Ramos (cell line): ENCODE measurements around the gene DDR2.
"Not testable (repeated sequence)": the region's sequence is repeated elsewhere in the genome, so short reads cannot be mapped to it uniquely, and the experiment has no call there.

ENCODE experiments used
- in situ Hi-C: fragments of 300-500 bp; cut with MboI; formaldehyde crosslinking; loops from one replicate; pipeline ENCODE4 v1.14.3; 2022; ENCODE audit warnings: low sequenced_read_pairs; ENCODE audit not compliant: unreplicated experiment

DDR2 gene

GRCh38 chr1:162632217-162632666, at the start of gene DDR2:
Gene DDR2 (plus strand): TSS chr1:162632464. CDS start chr1:162719064, 86,600 bp downstream.
- in situ Hi-C loops, result no loop called here

- in situ Hi-C loops, result not testable (repeated sequence)
Measured at GRCh38 chr1:162582901-162583300, 49.4 kb upstream of the DDR2 start.

- in situ Hi-C loops, result not testable (repeated sequence)
Measured at GRCh38 chr1:162585101-162585500, 47.2 kb upstream of the DDR2 start.

GRCh38 chr1:162587347-162587746, 44.9 kb upstream of the DDR2 start:
- in situ Hi-C loops, result no loop called here

- in situ Hi-C loops, result no loop called here
Measured at GRCh38 chr1:162587761-162588260, 44.5 kb upstream of the DDR2 start.

- in situ Hi-C loops, result no loop called here
Measured at GRCh38 chr1:162590101-162590500, 42.2 kb upstream of the DDR2 start.

GRCh38 chr1:162590686-162591085, 41.6 kb upstream of the DDR2 start:
- in situ Hi-C loops, result no loop called here

- in situ Hi-C loops, result no loop called here
Measured at GRCh38 chr1:162596514-162597170, 35.6 kb upstream of the DDR2 start.

- in situ Hi-C loops, result no loop called here
Measured at GRCh38 chr1:162599451-162599850, 32.8 kb upstream of the DDR2 start.

GRCh38 chr1:162603117-162603516, 29.1 kb upstream of the DDR2 start:
- in situ Hi-C loops, result not testable (repeated sequence)

- in situ Hi-C loops, result no loop called here
Measured at GRCh38 chr1:162605225-162605927, 26.9 kb upstream of the DDR2 start.

GRCh38 chr1:162609306-162609705, 23.0 kb upstream of the DDR2 start:
- in situ Hi-C loops, result no loop called here

GRCh38 chr1:162612606-162613400, 19.5 kb upstream of the DDR2 start:
- in situ Hi-C loops, result no loop called here

- in situ Hi-C loops, result no loop called here
Measured at GRCh38 chr1:162616848-162617247, 15.4 kb upstream of the DDR2 start.

GRCh38 chr1:162617513-162617912, 14.8 kb upstream of the DDR2 start:
- in situ Hi-C loops, result no loop called here

- in situ Hi-C loops, result no loop called here
Measured at GRCh38 chr1:162619076-162619475, 13.2 kb upstream of the DDR2 start.

GRCh38 chr1:162621256-162621655, 11.0 kb upstream of the DDR2 start:
- in situ Hi-C loops, result no loop called here

GRCh38 chr1:162625679-162626078, 6.6 kb upstream of the DDR2 start:
- in situ Hi-C loops, result no loop called here

- in situ Hi-C loops, result no loop called here
Measured at GRCh38 chr1:162626094-162626493, 6.2 kb upstream of the DDR2 start.

GRCh38 chr1:162626761-162627160, 5.5 kb upstream of the DDR2 start:
- in situ Hi-C loops, result no loop called here
